Measurements from ENCODE around the gene FAM222B.
A peak's percentile ranks its signal among the peaks of the same experiment; 100 is the strongest.
"Not testable (repeated sequence)": the region's sequence is repeated elsewhere in the genome, so short reads cannot be mapped to it uniquely, and the experiment has no call there.

Gene FAM222B

GRCh38 chr17:28834420-28834819, 8.2 kb downstream of the FAM222B start:
- DNase-seq: no peak

GRCh38 chr17:28828294-28829040, 14.1 kb downstream of the FAM222B start:
- no peak for DNase-seq

GRCh38 chr17:28827672-28828071, 14.9 kb downstream of the FAM222B start:
- no peak for DNase-seq

DNA sequence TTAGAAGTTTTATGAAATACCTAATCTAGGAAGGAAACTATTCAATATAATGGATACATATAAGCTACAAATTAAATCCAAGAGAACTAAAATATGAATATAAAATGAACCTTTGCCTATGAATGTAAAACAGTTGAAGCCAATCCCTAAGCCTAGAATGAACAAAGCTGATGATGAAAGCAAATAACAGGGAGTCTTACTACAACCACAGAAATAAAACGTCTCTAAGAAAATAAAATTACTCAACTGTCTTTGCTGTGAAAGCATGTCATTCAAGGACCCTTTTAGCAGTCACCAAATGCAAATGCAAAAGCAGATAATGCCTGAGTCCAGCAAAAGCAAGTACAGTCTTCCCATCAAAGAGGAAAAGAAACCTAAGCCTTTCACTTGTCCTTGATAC, 23.0 kb downstream of the FAM222B start:
- no peak for DNase-seq

DNA sequence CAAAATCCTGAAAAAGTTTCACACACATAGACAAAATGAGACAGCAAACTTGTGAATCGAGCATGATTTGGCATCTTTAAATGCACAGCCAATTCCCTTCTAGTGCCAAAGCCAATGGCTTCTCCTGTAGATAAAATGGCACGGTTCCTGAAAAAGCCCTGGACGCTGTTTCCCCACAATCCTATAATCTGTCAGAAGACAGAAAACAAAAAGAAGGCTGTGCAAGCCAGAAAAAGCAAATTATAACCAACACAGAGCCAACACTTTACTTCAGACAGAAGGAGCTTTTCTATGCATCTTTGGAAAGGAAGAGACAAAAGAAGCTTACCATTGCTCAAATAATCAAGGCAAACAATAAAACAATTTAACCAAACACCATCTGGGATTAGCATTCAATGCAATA, 23.8 kb downstream of the FAM222B start:
- no peak for DNase-seq

GRCh38 chr17:28816540-28816939, 26.1 kb downstream of the FAM222B start:
- DNase-seq: no peak

- no peak for DNase-seq
Measured at GRCh38 chr17:28812748-28813377, 29.7 kb downstream of the FAM222B start.

GRCh38 chr17:28812091-28812747, 30.4 kb downstream of the FAM222B start:
- peak; percentile 99 for DNase-seq

DNA sequence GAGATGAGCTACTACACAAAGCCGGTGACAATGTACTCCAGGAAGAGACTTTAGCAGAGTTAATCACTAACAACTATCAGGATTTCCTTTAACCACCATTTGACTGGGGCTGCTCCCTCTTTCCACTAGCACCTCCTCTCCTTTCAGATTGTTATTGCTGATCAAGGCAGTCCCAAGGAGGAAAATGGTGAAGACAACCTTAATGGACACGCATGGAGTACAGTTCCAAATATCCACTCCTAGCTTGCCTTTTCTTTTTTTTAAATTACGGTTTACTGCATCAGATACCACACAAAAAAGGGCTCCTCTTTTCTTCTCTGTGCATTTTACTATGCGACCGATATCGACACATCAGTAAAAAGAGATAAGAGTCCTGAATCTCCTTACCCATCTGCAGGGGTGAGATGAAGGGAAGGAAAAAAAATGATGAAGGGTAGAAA, 30.9 kb downstream of the FAM222B start:
- DNase-seq: peak; percentile 40

- peak; percentile 69 for DNase-seq
Measured at GRCh38 chr17:28810437-28810836, 32.2 kb downstream of the FAM222B start.

DNA sequence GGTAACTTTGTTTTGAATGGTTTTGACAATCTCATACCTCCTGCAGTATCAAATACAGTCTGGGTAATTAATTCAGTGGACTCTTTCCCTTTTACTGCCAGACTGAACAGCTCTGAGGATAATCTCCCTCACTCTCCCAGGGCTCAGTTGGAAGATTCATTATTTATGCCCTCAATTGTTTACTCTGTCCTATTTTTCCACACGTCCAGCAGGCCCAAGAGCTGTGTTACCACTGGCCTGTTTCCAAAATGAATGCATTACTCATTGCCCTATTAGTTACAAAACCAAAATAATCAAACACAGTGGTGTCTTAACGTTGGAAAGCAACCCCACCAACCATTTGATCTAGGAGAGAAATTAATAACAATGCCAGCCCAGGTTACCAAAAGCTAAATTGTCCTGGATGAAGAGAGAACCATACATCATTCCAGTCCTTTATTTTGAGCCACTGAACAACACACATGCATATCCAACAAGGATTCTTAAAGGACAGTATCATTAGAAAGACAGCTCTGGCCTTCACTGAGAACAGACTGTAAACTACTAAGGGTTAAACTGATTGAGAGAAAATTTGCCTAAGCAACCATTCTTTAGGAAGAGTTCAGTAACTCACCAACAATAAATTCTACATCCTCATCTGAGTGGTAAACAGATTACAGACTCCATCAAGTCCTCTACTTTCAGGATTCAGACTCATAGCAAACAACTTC, 34.5 kb downstream of the FAM222B start:
- no peak for DNase-seq

- DNase-seq: no peak
Measured at GRCh38 chr17:28796062-28796461, 46.5 kb downstream of the FAM222B start.

DNA sequence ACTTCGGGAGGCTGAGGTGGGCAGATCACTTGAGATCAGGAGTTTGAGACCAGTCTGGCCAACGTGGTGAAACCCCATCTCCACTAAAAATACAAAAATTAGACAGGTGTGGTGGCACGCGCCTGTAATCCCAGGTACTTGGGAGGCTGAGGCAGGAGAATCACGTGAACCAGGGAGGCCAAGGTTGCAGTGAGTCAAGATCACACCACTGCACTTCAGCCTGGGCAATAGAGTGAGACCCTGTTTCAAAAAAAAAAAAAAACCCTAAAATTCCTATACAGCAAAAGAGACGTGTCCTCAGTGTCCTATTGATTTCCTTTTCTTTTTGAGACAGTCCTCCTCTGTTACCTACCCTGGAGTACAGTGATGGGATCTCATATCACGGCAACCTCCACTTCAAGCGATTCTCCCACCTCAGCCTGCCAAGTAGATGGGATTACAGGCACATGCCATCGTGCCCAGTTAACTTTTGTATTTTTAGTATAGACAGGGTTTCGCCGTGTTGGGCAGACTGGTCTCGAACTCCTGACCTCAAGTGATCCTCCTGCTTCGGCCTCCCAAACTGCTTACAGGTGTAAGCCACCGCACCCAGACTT, 47.6 kb downstream of the FAM222B start:
- not testable (repeated sequence) for DNase-seq

DNA sequence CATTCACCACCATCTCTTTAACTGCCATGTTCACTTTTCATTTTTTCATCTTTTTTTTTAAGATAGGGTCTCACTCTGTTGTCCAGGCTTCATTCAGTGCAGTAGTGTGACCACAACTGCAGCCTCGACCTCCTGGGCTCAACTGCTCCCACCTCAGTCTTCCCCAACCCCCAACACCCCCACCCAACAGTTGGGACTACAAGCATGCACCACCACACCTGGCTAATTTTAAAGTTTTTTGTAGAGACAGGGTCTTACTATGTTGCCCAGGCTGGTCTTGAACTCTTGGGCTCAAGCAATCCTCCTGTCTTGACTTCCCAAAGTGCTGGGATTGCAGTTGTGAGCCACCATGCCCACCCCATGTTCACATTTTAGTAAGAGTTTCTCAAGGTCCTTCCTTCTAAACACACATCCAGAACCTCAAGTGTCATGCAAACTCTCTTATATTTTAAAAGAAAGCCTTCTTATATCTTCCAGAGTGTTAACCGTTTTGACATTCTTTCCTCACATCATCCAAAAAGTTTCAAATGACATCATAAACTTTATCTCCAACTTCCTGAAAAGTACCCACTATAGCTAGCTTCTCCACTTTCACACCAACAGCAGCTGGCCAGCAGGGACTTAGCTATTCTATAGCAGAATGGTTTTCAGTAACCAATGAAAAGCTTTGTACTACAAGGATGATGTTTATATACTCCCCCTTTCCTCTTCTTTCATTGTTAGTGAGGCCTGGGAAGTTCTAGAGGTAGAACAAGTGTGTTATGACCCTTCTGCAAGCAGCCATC, 49.5 kb downstream of the FAM222B start:
- DNase-seq: no peak

- DNase-seq: no peak
Measured at GRCh38 chr17:28788100-28788499, 54.5 kb downstream of the FAM222B start.

- no peak for DNase-seq
Measured at GRCh38 chr17:28783161-28783560, 59.4 kb downstream of the FAM222B start.

DNA sequence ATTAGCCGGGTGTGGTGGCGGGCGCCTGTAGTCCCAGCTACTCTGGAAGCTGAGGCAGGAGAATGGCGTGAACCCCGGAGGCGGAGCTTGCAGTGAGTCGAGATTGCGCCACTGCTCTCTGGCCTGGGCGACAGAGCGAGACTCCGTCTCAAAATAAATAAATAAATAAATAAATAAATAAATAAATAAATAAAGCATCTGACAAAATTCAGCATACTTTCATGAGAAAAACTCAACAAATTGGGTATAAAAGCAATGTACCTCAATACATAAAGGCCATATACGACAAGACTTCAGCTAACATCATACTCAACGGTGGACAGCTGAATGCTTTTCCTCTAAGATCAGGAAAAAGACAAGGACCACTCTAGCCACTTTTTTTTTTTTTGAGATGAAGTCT, 63.0 kb downstream of the FAM222B start:
- DNase-seq: not testable (repeated sequence)

- DNase-seq: no peak
Measured at GRCh38 chr17:28777178-28777577, 65.4 kb downstream of the FAM222B start.

GRCh38 chr17:28774206-28774605, 68.4 kb downstream of the FAM222B start:
- DNase-seq: no peak

GRCh38 chr17:28773736-28774135, 68.9 kb downstream of the FAM222B start:
- peak; percentile 17 for DNase-seq

DNA sequence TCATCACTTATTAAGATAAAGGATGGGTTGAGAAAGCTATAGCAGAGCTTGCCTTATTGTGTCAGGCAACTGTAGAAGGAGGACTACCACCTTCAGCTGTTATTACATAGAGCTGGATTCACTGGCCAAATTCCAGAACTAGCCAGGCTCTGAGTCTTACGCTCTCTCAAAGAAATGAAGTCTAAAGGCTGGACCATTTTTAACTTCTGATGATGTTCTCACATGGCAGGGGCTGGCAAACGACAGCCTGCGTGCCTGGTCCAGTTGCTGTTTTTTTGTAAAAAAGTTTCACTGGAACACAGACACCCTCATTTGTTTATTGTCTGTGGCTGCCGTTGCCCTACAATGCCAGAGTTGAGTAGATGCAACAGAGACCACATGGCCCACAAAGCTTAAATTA, 77.6 kb downstream of the FAM222B start:
- no peak for DNase-seq

GRCh38 chr17:28763804-28764266, 78.8 kb downstream of the FAM222B start:
- DNase-seq: peak; percentile 83
